GM12892 (cell line): ENCODE data around the gene CFDP1.

Source experiments
- POLR2A ChIP-seq: IDR thresholded peaks from 2 replicates; pipeline ENCODE4 v1.6.1; 2011; ENCODE audit warnings: low read depth, low read length, control low read depth
- POLR2AphosphoS5 ChIP-seq: IDR thresholded peaks from 2 replicates; pipeline ENCODE4 v1.6.1; 2011; ENCODE audit warnings: low read depth, low read length, control low read depth
- TAF1 ChIP-seq: IDR thresholded peaks from 2 replicates; pipeline ENCODE4 v1.6.1; 2011; ENCODE audit warnings: low read depth, mild to moderate bottlenecking, control low read depth, low read length, borderline replicate concordance

DNA sequence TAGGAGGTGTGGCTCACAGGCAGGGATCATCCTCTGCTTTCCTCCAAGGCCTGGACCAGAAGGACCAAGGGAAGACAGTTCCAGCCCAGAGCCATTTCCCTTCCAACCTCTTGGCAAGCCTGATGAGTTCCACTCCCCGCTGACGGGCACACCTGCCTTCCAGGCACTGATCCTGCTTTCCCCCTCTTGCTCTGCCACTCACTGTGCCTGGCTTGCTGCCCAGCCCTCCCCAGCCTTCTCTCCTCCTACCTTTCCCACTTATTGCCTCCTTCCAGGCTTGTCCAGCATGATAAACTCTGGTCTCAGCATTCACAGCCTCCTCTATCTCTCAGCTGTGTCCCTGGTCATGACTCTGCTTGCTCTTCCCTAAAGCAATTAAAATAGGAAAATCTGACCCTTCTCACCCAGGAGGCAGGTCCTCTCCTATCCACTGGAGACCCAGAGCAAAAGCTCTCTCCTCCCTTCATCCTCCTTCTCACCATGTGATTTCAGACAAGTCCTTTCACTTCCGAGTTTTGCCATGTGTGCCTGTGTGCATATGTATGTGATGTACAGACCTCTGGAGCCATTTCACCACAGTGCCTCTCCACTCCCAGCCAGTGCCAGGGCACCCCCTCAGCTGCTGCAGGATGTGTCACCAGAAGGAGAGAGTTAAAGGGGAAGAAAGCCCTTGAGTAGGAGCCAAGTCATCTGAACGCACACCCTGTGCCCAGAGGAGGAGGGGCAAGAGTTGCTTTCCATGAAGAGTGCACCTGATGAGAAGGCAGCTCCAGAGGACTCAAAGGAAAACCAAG is 44.6 kb upstream of the CFDP1 start:
- no peak for TF ChIP-seq POLR2A
- TF ChIP-seq POLR2AphosphoS5, result no peak
- TF ChIP-seq TAF1, result no peak
